SK-N-SH treated with all-trans-retinoic acid at 6 μM for 48 hours (cell line): ENCODE data around the gene ZBTB7B.

ENCODE experiments used
- ZC3H10 ChIP-seq: fragments of 250-450 bp; sonication (Bioruptor Pico); IDR thresholded peaks from 2 replicates; pipeline ENCODE4 v1.5.1; 2021; ENCODE audit warnings: mild to moderate bottlenecking, moderate library complexity
- ZFP3 ChIP-seq: fragments of 250-450 bp; sonication (Bioruptor Pico); IDR thresholded peaks from 2 replicates; pipeline ENCODE4 v1.5.0; 2020; ENCODE audit warnings: mild to moderate bottlenecking, moderate library complexity

GRCh38 chr1:155044365-155044764 is 41.8 kb downstream of the ZBTB7B start:
- no peak for TF ChIP-seq ZFP3 (CRISPR knock-in tag)
- TF ChIP-seq ZC3H10 (CRISPR knock-in tag) = no peak
